Stomach smooth muscle (tissue), 2 donors: Measurements from ENCODE around the gene CLMP.
"Not testable (repeated sequence)": the region's sequence is repeated elsewhere in the genome, so short reads cannot be mapped to it uniquely, and the experiment has no call there.

Experiments used
- H3K27ac ChIP-seq: one replicate; pipeline ENCODE4 v1.7.0; 2013; ENCODE audit warnings: mild to moderate bottlenecking, low read length, inconsistent platforms
- H3K27me3 ChIP-seq, 2 donors: one replicate each; pipeline ENCODE4 v1.7.0; 2013; ENCODE audit warnings: low read length in 2 of 2; ENCODE audit not compliant: insufficient read depth in 2 of 2, control insufficient read depth in 1 of 2
- H3K36me3 ChIP-seq, 2 donors: one replicate each; pipeline ENCODE4 v1.7.0; 2013; ENCODE audit warnings: low read length in 2 of 2; ENCODE audit not compliant: control insufficient read depth in 2 of 2, insufficient read depth in 2 of 2
- H3K4me1 ChIP-seq: one replicate; pipeline ENCODE4 v1.7.0; 2013; ENCODE audit warnings: low read length; ENCODE audit not compliant: control insufficient read depth, insufficient read depth
- H3K4me3 ChIP-seq, 2 donors: one replicate each; pipeline ENCODE4 v1.7.0; 2013; ENCODE audit warnings: low read length in 2 of 2
- H3K9ac ChIP-seq, 2 donors: one replicate each; pipeline ENCODE4 v1.7.0; 2013; ENCODE audit warnings: low read length in 2 of 2, mild to moderate bottlenecking in 1 of 2
- H3K9me3 ChIP-seq, 2 donors: one replicate each; pipeline ENCODE4 v1.7.0; 2013; ENCODE audit warnings: low read length in 2 of 2; ENCODE audit not compliant: control insufficient read depth in 2 of 2
- donor health status: healthy.
- donor health status: Pancreatic carcinoma.

CLMP gene

DNA sequence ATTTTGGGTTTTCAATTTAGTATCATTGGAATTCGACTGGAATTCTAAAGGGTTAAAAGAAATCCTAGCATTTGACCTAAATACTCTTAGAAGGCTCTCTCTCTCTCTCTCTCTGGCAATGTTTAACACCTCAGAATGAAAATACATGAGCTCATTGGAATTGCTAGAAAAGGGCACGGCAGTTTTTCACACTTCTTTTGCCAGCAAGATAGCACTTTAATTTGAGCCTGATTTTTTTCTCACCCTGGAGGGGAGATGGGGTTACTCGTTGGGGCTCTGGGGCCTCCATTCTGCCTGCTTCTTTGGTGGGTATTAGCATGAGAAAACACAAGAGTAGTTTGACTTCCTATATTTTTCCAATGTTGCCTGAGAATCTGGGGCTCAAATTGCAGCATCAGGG lies 22.8 kb upstream of the CLMP start:
- Histone ChIP-seq H3K4me1 (peaks cover 20% of the 10 kb centered on the region), H3K9ac (no peak overlapping the region), H3K27me3 (no peaks in the 10 kb centered on the region), H3K4me3 (no peak overlapping the region), H3K27ac (peak overlapping the region; percentile 49), H3K36me3 (no peaks in the 10 kb centered on the region), H3K9me3 (peaks cover 8 to 9% of the 10 kb centered on the region in 2 donors)

DNA sequence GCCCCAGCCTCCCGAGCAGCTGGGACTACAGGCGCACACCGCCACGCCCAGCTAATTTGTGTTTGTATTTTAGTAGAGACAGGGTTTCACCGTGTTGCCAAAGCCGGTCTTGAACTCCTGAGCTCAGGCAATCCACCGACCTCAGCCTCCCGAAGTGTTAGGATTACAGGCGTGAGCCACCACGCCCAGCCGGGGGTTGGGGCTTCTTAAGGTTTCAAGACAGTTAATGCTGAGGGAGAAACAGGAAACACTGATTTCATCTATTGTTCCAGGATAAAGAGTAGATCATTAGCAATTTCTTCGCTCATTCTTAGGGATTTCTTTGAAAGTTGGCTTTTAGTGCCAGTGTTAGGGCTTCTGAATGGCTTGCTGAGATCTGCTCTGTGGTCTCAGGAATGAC lies 21.2 kb upstream of the CLMP start:
- H3K27ac ChIP-seq, result no peak overlapping the region
- no peaks in the 10 kb centered on the region for H3K27me3 ChIP-seq
- H3K4me1 ChIP-seq, result peaks cover 28% of the 10 kb centered on the region
- H3K9ac ChIP-seq, result no peak overlapping the region
- H3K4me3 ChIP-seq, result no peak overlapping the region
- no peaks in the 10 kb centered on the region for H3K9me3 ChIP-seq
- H3K36me3 ChIP-seq, result no peaks in the 10 kb centered on the region

DNA sequence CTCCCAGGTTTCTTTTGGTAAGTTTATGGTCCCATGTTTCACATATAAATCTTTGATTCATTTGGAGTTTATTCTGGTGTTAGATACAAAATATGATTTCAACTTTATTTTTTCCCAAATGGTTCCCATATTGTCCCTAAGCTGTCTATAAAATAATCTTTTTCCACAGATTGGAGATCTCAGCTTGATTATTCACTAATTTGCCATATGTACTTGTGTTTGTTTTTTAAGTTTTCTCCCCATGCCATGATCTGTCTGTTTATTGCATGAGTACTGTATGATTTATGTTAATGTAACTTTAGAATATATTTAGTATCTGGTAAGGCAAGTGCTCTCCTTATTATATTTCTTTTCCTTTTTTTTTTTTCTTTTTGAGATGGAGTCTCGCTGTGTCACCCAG lies 19.9 kb upstream of the CLMP start:
- no peaks in the 10 kb centered on the region for H3K27me3 ChIP-seq

DNA sequence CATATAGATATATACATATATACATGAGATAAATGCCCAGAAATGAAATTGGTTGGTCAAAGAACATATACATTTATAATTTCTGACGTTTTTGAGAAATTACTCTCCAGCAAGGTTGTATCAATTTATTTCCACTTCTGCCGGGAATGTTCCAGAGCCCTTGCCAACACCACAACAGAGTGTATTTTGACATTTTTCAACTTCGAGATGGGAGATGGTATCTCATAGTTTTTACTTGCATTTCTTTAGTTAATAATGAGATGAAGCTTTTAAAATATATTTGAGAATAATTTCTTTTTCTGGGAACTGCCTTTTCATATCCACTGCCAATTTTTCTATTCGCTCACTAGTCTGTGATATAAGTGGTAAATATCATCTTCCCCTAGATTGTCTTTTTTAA lies 19.3 kb upstream of the CLMP start:
- no peaks in the 10 kb centered on the region for H3K27me3 ChIP-seq

More for the DNA sequence above, 19.9 kb upstream of the CLMP start:
- H3K9me3 ChIP-seq, result no peaks in the 10 kb centered on the region
- peaks cover 32% of the 10 kb centered on the region for H3K4me1 ChIP-seq
- no peaks in the 10 kb centered on the region for H3K36me3 ChIP-seq
- no peak overlapping the region for H3K27ac ChIP-seq
- H3K4me3 ChIP-seq, result no peak overlapping the region
- H3K9ac ChIP-seq, result no peak overlapping the region

DNA sequence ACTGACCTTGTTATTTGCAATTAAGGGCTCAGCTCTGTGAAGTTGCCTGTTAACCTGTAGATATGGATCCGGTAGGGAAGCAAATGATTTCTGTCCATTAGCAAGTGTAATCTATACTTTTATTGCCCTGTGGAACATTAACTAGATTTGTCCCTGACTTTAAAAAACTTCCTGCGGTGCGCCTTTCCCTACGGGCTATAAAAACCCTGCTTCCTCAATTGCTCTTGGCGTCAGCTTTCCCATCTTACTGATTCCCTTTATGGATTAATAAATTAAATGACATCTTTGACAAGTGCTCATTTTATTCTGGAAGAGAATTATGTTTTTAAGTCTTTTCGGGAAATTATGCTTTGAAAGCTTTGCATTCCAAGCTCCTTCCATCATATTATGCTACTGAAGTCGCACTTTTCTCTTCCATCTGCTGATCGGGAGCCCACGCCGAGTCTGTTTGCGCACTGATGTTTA lies 18.3 kb upstream of the CLMP start:
- H3K27ac ChIP-seq, result no peak overlapping the region
- H3K9me3 ChIP-seq, result no peaks in the 10 kb centered on the region
- no peaks in the 10 kb centered on the region for H3K27me3 ChIP-seq
- no peak overlapping the region for H3K4me3 ChIP-seq
- H3K36me3 ChIP-seq, result no peaks in the 10 kb centered on the region
- no peak overlapping the region for H3K9ac ChIP-seq
- H3K4me1 ChIP-seq, result peaks cover 26% of the 10 kb centered on the region

More for the DNA sequence above, 19.3 kb upstream of the CLMP start:
- Histone ChIP-seq H3K27ac (no peak overlapping the region), H3K36me3 (no peaks in the 10 kb centered on the region), H3K9me3 (no peaks in the 10 kb centered on the region), H3K4me1 (peaks cover 36% of the 10 kb centered on the region), H3K4me3 (no peak overlapping the region), H3K9ac (no peak overlapping the region)

DNA sequence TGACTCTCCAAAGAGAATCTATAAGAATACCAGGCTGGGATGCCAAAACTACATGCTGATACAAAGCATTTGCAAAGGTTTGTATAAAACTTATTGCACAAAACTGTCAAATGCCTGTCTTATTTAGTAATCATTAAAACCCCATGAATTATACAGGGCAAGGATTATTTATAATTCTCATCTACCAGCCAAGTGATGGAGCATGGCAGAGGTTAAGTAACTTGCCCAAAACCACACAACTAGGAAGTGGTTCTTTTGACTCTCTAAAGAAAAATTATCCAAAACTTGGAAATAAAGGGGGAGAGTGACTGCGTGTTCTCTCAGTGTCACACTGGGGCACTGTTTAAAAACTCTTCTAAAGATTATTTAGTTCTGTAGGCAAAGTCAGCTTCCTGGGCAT lies 17.4 kb upstream of the CLMP start:
- no peaks in the 10 kb centered on the region for H3K27me3 ChIP-seq
- no peak overlapping the region for H3K9ac ChIP-seq

DNA sequence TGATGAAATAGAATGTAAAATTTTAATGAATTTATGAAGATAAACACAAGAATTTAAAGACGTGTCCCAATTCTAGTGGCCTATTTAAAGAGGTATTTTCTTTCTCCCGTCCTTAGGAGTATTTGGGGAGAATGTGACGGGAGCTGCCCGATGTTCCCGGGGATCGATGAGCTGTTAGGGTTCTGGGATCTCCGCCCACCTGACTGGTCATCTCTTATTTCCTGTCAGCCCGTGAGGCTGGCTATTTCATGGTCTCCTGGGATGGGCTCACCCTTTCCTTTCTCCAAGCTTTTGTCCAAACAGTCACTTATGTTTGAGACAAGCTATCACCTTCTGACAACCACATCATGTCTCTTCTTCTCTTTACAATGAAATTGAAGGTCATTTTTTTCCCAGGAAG lies 16.9 kb upstream of the CLMP start:
- H3K27me3 ChIP-seq, result no peaks in the 10 kb centered on the region
- H3K4me1 ChIP-seq, result peaks cover 26% of the 10 kb centered on the region
- H3K4me3 ChIP-seq, result no peak overlapping the region

More for the DNA sequence above, 17.4 kb upstream of the CLMP start:
- H3K4me3 ChIP-seq, result no peak overlapping the region
- H3K4me1 ChIP-seq, result peaks cover 22% of the 10 kb centered on the region
- H3K27ac ChIP-seq, result peak overlapping the region; percentile 46
- no peaks in the 10 kb centered on the region for H3K9me3 ChIP-seq
- H3K36me3 ChIP-seq, result no peaks in the 10 kb centered on the region

DNA sequence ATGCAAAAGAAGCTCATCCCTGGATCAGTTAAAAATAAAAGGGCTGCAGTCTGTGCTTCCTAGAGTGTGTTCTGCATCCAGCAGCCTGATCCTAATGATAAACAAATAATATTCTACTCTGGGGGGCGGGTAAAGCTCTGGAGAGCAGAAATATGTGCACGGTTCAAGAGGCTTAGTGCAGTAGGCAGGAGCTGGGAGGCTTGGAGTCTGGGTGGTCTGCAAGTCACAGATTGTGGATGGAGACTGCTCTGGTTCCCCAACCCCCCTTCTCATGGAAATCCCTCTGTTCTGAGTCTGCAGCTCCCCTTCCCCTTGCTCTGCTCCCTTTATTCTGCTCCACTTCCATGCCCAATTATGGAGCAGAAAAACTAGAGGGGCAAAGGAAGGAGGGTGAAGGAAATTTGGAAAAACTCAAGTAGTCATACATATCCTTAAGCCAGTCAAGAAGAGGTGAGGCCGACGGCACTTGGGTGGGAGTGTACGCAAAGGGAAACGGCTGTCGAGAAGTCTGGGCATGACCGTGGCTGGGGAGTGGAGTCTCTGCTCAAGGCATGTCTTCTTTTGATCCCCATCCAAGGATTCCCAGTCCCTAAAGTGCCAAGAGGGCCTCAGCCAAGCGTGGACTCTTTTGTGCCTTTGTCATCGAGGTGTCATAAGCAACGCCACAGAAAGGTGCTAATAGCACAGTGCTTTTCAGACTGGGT lies 16.3 kb upstream of the CLMP start:
- H3K27me3 ChIP-seq, result no peaks in the 10 kb centered on the region

More for the DNA sequence above, 16.9 kb upstream of the CLMP start:
- H3K36me3 ChIP-seq, result no peaks in the 10 kb centered on the region
- H3K9me3 ChIP-seq, result no peaks in the 10 kb centered on the region
- H3K27ac ChIP-seq, result peak overlapping the region; percentile 46
- H3K9ac ChIP-seq, result no peak overlapping the region

DNA sequence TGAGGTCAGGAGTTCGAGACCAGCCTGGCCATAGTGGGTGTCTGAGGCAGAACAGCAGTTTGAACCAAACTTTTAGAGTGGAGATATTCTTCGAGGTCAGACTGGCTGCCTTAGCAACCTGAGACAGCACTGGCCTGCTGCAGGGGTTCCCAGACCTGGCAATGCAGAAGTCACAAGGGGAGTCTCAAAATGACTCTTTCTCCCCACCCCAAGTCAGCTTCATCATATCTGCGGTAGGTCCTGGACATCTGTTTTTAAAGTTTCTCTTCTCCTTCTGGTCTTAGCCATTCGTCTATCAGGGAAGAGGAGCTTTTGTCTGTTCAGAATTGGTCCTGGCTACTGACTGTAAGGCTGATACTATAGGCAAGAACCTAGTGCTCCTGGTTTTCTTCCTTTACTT lies 14.5 kb upstream of the CLMP start:
- Histone ChIP-seq H3K27ac (peak overlapping the region; percentile 77), H3K9me3 (no peaks in the 10 kb centered on the region), H3K9ac (peak overlapping the region in 1 of 2 donors; percentile 13), H3K27me3 (no peaks in the 10 kb centered on the region), H3K4me1 (peaks cover 28% of the 10 kb centered on the region), H3K4me3 (peak overlapping the region in 1 of 2 donors; percentile 15), H3K36me3 (no peaks in the 10 kb centered on the region)

More for the DNA sequence above, 16.3 kb upstream of the CLMP start:
- Histone ChIP-seq H3K4me3 (peak overlapping the region in 1 of 2 donors; percentile 14), H3K27ac (peak overlapping the region; percentile 62), H3K36me3 (no peaks in the 10 kb centered on the region), H3K9ac (no peak overlapping the region), H3K9me3 (no peaks in the 10 kb centered on the region), H3K4me1 (peaks cover 28% of the 10 kb centered on the region)

DNA sequence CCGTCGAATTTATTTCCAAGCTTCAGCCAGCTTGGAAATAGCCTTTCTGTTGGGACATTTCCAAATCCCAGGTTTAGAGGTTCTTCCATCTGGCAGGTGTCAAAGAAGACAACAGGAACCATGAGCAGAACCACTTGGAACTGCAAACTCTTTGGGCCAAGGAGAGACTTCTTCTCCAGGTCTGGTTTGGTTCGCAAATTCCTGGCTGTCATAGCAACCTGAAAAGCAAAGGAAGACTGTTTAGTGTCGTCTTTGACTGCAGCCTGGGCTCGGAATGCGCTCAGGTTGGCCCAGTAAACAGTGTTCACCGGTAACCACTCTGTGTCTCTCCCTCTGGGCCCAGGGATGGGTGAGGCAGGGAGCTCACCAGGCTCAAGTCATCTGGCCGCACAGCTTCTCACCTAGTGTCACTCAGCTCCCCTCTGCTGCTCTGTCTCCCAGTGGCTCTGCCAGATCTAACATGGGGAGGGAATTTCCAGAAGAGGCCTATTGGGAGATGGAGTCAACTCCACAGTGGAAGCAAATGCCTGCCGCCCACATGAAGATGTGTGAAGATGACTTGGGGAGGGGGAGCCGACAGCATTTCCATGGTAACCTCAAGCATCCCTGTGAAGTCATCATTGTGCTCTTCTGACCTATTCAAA lies 11.9 kb upstream of the CLMP start:
- Histone ChIP-seq H3K27me3 (no peaks in the 10 kb centered on the region), H3K9me3 (no peaks in the 10 kb centered on the region), H3K27ac (peak overlapping the region; percentile 91), H3K36me3 (no peaks in the 10 kb centered on the region), H3K4me1 (peaks cover 41% of the 10 kb centered on the region), H3K4me3 (peak overlapping the region in 1 of 2 donors; percentile 0), H3K9ac (peak overlapping the region in 1 of 2 donors; percentile 42)

DNA sequence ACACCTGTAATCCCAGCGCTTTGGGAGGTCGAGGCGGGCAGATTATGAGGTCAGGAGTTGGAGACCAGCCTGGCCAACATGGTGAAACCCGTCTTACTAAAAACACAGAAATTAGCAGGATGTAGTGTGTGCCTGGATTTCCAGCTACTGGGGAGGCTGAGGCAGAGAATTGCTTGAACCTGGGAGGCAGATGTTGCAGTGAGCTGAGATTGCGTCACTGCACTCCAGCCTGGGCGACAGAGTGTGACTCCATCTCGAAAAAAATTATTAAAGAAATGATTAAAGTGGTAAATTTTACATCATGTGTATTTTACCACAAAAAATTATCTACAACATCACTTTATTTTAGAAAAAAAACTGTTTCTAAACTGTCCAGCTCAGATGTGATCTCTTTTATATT lies 11.0 kb upstream of the CLMP start:
- H3K27ac ChIP-seq, result peak overlapping the region; percentile 91
- H3K27me3 ChIP-seq, H3K36me3 ChIP-seq, H3K4me3 ChIP-seq, H3K9ac ChIP-seq, H3K9me3 ChIP-seq: not testable (repeated sequence)
- peaks cover 37% of the 10 kb centered on the region for H3K4me1 ChIP-seq
